Adipocyte (in vitro differentiated cells): Measurements from ENCODE around the gene PMPCA.
"Not testable (repeated sequence)": the region's sequence is repeated elsewhere in the genome, so short reads cannot be mapped to it uniquely, and the experiment has no call there.

Source experiments
- DNase-seq: peaks from one replicate; pipeline ENCODE4 v3.0.0-alpha.2; 2015; ENCODE audit warnings: low read depth
- H3K27me3 ChIP-seq: replicated peaks from 2 replicates; pipeline ENCODE4 v1.7.0; 2013; ENCODE audit warnings: mild to moderate bottlenecking, low read length, moderate library complexity; ENCODE audit not compliant: control insufficient read depth, insufficient read depth
- H3K36me3 ChIP-seq: 2 replicates; pipeline ENCODE4 v1.7.0; 2013; ENCODE audit warnings: low read length, mild to moderate bottlenecking, moderate library complexity; ENCODE audit not compliant: control insufficient read depth, insufficient read depth, severe bottlenecking
- H3K4me1 ChIP-seq: 2 replicates; pipeline ENCODE4 v1.7.0; 2013; ENCODE audit warnings: mild to moderate bottlenecking, low read length, moderate library complexity; ENCODE audit not compliant: control insufficient read depth, insufficient read depth
- H3K4me3 ChIP-seq: 2 replicates; pipeline ENCODE4 v1.7.0; 2013; ENCODE audit warnings: mild to moderate bottlenecking, low read length, moderate library complexity
- H3K9ac ChIP-seq: 2 replicates; pipeline ENCODE4 v1.7.0; 2013; ENCODE audit warnings: mild to moderate bottlenecking, low read length, moderate library complexity
- H3K9me3 ChIP-seq: 2 replicates; pipeline ENCODE4 v1.7.0; 2013; ENCODE audit warnings: mild to moderate bottlenecking, low read length, moderate library complexity; ENCODE audit not compliant: control insufficient read depth

The PMPCA gene

GRCh38 chr9:136422876-136423275, 12.4 kb downstream of the PMPCA start:
- peaks cover 65% of the 10 kb centered on the region for H3K36me3 ChIP-seq
- DNase-seq = no peak
- H3K27me3 ChIP-seq = no peaks in the 10 kb centered on the region
- no peak overlapping the region for H3K9ac ChIP-seq
- H3K4me3 ChIP-seq = no peak overlapping the region
- no peaks in the 10 kb centered on the region for H3K9me3 ChIP-seq
- H3K4me1 ChIP-seq = no peaks in the 10 kb centered on the region

- Histone ChIP-seq H3K4me1 (no peaks in the 10 kb centered on the region), H3K9ac (no peak overlapping the region), H3K9me3 (no peaks in the 10 kb centered on the region), H3K4me3 (no peak overlapping the region), H3K36me3 (peaks cover 59% of the 10 kb centered on the region), H3K27me3 (no peaks in the 10 kb centered on the region)
- DNase-seq = no peak
Measured at GRCh38 chr9:136423432-136424146, 13.1 kb downstream of the PMPCA start.

GRCh38 chr9:136424750-136425362, 14.4 kb downstream of the PMPCA start:
- Histone ChIP-seq H3K9ac (no peak overlapping the region), H3K4me3 (no peak overlapping the region), H3K4me1 (no peaks in the 10 kb centered on the region), H3K9me3 (no peaks in the 10 kb centered on the region), H3K36me3 (peaks cover 56% of the 10 kb centered on the region), H3K27me3 (no peaks in the 10 kb centered on the region)
- no peak for DNase-seq

GRCh38 chr9:136425367-136425766, 14.9 kb downstream of the PMPCA start:
- peaks cover 55% of the 10 kb centered on the region for H3K36me3 ChIP-seq
- not testable (repeated sequence) for H3K27me3 ChIP-seq, H3K9me3 ChIP-seq, H3K9ac ChIP-seq, H3K4me3 ChIP-seq, DNase-seq, H3K4me1 ChIP-seq

- Histone ChIP-seq H3K9ac (no peak overlapping the region), H3K27me3 (no peaks in the 10 kb centered on the region), H3K4me3 (no peak overlapping the region), H3K9me3 (no peaks in the 10 kb centered on the region), H3K36me3 (peaks cover 49% of the 10 kb centered on the region), H3K4me1 (no peaks in the 10 kb centered on the region)
- DNase-seq = no peak
Measured at GRCh38 chr9:136426787-136427186, 16.3 kb downstream of the PMPCA start.

- Histone ChIP-seq H3K36me3 (peaks cover 40% of the 10 kb centered on the region), H3K4me3 (no peak overlapping the region), H3K9me3 (no peaks in the 10 kb centered on the region), H3K9ac (no peak overlapping the region), H3K4me1 (no peaks in the 10 kb centered on the region), H3K27me3 (no peaks in the 10 kb centered on the region)
- DNase-seq = no peak
Measured at GRCh38 chr9:136429075-136429628, 18.7 kb downstream of the PMPCA start.

GRCh38 chr9:136429683-136430491, 19.4 kb downstream of the PMPCA start:
- Histone ChIP-seq H3K9me3 (no peaks in the 10 kb centered on the region), H3K36me3 (peaks cover 33% of the 10 kb centered on the region)

GRCh38 chr9:136430588-136431234, 20.3 kb downstream of the PMPCA start:
- H3K27me3 ChIP-seq = no peaks in the 10 kb centered on the region
- H3K4me1 ChIP-seq = no peaks in the 10 kb centered on the region
- no peak for DNase-seq
- H3K4me3 ChIP-seq = no peak overlapping the region
- H3K9ac ChIP-seq = no peak overlapping the region
- H3K9me3 ChIP-seq = no peaks in the 10 kb centered on the region
- peaks cover 32% of the 10 kb centered on the region for H3K36me3 ChIP-seq

More at GRCh38 chr9:136429683-136430491, 19.4 kb downstream of the PMPCA start:
- Histone ChIP-seq H3K4me3 (no peak overlapping the region), H3K4me1 (no peaks in the 10 kb centered on the region), H3K9ac (no peak overlapping the region), H3K27me3 (no peaks in the 10 kb centered on the region)
- DNase-seq = no peak

- H3K4me1 ChIP-seq = peaks cover 6% of the 10 kb centered on the region
- peaks cover 32% of the 10 kb centered on the region for H3K36me3 ChIP-seq
- no peaks in the 10 kb centered on the region for H3K27me3 ChIP-seq
- H3K4me3 ChIP-seq = no peak overlapping the region
- H3K9me3 ChIP-seq = no peaks in the 10 kb centered on the region
- H3K9ac ChIP-seq = no peak overlapping the region
- DNase-seq = no peak
Measured at GRCh38 chr9:136431782-136432350, 21.4 kb downstream of the PMPCA start.

GRCh38 chr9:136432591-136432990, 22.1 kb downstream of the PMPCA start:
- peaks cover 13% of the 10 kb centered on the region for H3K4me1 ChIP-seq
- H3K36me3 ChIP-seq = peaks cover 32% of the 10 kb centered on the region
- DNase-seq = no peak

More at GRCh38 chr9:136432591-136432990, 22.1 kb downstream of the PMPCA start:
- Histone ChIP-seq H3K9ac (no peak overlapping the region), H3K4me3 (no peak overlapping the region), H3K27me3 (no peaks in the 10 kb centered on the region), H3K9me3 (no peaks in the 10 kb centered on the region)
